ENCODE results near the gene SLC12A3. TPM values are rescaled to one million over a fixed set of nuclear protein-coding genes. Genes with fewer than 3 reads are reported as not detected.
"Not testable (repeated sequence)": the region's sequence is repeated elsewhere in the genome, so short reads cannot be mapped to it uniquely, and the experiment has no call there.

Gene SLC12A3
- total RNA-seq, 2 experiments from 2014 or later, result not detected

DNA sequence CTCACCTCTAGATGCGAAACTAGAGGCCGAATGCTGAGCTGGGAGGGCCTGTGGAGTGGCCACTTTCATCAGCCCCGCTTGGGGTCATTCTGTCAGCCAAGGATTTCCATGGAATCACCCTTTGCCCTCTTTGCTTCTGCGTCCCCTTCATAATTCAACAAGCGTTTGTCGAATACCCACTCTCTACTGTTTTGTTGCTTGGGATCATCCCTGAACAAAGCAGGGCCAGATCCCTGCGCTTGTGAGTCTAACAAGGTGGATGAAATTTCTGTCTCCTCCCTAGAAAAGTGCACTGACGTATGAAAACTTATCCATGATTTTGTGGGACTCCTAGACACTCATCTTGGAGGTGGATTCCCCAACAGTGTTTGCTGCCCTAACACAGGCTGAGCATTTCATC, 3.3 kb upstream of the SLC12A3 start:
- no peak for DNase-seq
- no peak overlapping the region for H3K27ac Mint-ChIP-seq
- H3K27me3 Mint-ChIP-seq, result no peaks in the 10 kb centered on the region
- no peaks in the 10 kb centered on the region for H3K36me3 Mint-ChIP-seq
- POLR2A ChIA-PET, result no interaction called here
- peaks cover 40% of the 10 kb centered on the region for H3K4me1 Mint-ChIP-seq (ENCODE audit: low read depth)
- H3K9me3 Mint-ChIP-seq, result no peaks in the 10 kb centered on the region
- no peak overlapping the region for H3K4me3 Mint-ChIP-seq
- intact Hi-C loops (cut with micrococcal nuclease), result loop anchor here (5.0 kb wide), 1 partner anchor 56 kb away; no protein-coding TSS in a partner anchor
- CTCF ChIA-PET, result interaction anchor here (1.5 to 2.0 kb wide), 2 partner anchors 8 to 90 kb away, joined by 4 to 5 read pairs; no protein-coding TSS in a partner anchor

DNA sequence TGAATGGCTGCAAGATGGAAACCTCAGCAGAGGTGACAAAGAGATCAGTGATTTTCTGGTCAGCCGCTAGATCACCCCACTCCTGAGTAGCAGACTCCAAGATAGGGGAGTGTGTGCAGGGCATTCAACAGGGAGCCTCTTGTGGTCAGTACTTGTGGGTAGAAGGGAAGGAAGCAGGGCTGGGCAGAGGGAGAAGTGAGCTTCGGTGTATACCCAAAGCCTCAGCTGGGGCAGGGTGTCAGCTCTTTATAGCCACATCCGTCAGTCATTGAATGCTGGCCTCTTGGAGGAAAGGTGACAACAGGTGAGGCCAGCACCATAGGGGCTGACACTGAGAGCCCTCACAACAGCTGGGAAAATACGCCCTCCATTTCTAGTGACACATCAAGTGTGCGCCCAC, 2.2 kb upstream of the SLC12A3 start:
- Mint-ChIP-seq H3K9me3 (no peaks in the 10 kb centered on the region), H3K4me1 (ENCODE audit: low read depth) (peaks cover 40% of the 10 kb centered on the region), H3K36me3 (no peaks in the 10 kb centered on the region), H3K27me3 (no peaks in the 10 kb centered on the region), H3K4me3 (no peak overlapping the region), H3K27ac (no peak overlapping the region)
- intact Hi-C loops (cut with micrococcal nuclease), result loop anchor here (5.0 kb wide), 1 partner anchor 55 kb away; no protein-coding TSS in a partner anchor
- ChIA-PET POLR2A (interaction anchor here (0.8 kb wide), 2 partner anchors 14 to 85 kb away, joined by 3 to 4 read pairs; no protein-coding TSS in a partner anchor), CTCF (interaction anchor here (1.0 to 1.7 kb wide), 3 partner anchors 83 to 102 kb away, joined by 3 to 6 read pairs (median 6); no protein-coding TSS in a partner anchor)
- DNase-seq, result no peak

DNA sequence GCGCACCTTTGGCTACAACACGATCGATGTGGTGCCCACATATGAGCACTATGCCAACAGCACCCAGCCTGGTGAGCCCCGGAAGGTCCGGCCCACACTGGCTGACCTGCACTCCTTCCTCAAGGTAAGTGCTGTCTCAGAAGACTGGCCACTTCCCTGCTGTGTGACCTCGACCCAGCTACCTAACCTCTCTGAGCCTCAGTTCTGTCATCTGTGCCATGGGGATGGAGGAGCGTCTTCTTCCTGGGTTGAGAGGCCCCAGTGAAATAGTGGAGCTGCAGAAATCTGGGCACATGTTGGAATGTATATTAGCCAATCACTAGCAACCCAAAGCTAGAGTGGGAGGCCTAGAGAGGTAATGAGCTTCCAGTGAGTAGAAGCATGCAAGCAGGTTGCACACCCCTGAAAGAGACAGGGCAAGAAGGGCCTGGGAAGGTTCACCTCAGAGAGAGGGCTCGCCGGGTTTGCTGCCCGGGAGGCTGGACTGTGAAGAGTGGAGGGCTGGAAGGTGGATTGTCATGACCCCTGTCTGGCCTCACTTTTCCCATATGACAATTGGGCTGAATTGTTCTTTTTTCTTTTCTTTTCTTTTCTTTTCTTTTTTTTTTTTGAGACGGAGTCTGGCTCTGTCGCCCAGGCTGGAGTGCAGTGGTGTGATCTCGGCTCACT, 521 bp downstream of the SLC12A3 start:
- no peak for DNase-seq
- Mint-ChIP-seq H3K9me3 (no peaks in the 10 kb centered on the region), H3K27me3 (no peaks in the 10 kb centered on the region), H3K4me1 (ENCODE audit: low read depth) (peaks cover 24% of the 10 kb centered on the region), H3K36me3 (no peaks in the 10 kb centered on the region), H3K27ac (no peak overlapping the region), H3K4me3 (no peak overlapping the region)
- intact Hi-C loops (cut with micrococcal nuclease), result loop anchor here (5.0 kb wide), 1 partner anchor 288 kb away; no protein-coding TSS in a partner anchor
- POLR2A ChIA-PET, result no interaction called here
- CTCF ChIA-PET, result interaction anchor here (1.0 to 5.6 kb wide), 5 partner anchors 10 to 98 kb away, joined by 3 to 81 read pairs (median 4); no protein-coding TSS in a partner anchor

DNA sequence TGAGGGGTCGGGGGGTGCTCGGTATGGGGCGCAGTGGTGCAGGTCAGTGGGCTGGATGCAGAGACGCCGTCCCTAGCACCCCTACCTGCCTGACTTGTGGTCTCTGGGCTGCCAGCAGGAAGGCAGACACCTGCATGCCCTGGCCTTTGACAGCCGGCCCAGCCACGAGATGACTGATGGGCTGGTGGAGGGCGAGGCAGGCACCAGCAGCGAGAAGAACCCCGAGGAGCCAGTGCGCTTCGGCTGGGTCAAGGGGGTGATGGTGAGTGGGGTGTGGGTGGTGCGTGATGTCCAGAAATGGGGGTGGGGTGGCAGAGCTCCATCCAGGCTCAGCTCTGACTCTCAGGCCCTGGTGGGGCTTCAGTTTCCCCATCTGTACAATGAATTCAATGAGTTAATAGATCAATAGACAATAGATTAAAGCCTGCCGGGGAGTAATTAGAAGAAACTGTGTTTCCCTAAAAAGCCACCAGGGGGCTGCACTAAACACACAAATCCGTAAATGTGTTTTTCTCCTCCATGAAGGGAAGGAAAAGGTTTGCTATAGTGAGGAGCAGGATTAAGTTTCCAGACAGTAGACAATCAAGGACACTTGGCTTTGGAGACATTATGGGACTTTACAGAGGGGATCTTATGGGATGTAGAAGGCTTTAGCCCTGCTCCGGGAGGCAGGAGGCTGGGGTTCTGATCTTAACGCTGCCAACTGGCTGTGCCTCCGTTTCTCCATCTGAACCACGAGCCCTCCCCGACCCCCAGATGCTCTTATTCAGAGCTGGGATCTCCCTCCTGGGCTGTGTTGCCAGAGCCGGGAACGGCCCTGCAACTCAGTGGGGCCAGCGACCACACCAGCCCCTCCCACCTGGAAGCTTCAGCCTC, 2.2 kb downstream of the SLC12A3 start:
- Mint-ChIP-seq H3K4me1 (ENCODE audit: low read depth) (peaks cover 10% of the 10 kb centered on the region), H3K36me3 (no peaks in the 10 kb centered on the region), H3K9me3 (no peaks in the 10 kb centered on the region), H3K27ac (no peak overlapping the region), H3K4me3 (no peak overlapping the region), H3K27me3 (no peaks in the 10 kb centered on the region)
- CTCF ChIA-PET, result interaction anchor here (0.7 to 5.6 kb wide), 23 partner anchors 8 to 140 kb away, joined by 3 to 81 read pairs (median 4); no protein-coding TSS in a partner anchor
- intact Hi-C loops (cut with micrococcal nuclease), result loop anchor here (1.0 to 5.0 kb wide), 2 partner anchors 84 to 290 kb away; no protein-coding TSS in a partner anchor
- POLR2A ChIA-PET, result interaction anchor here (1.0 kb wide), 1 partner anchor 64 kb away, joined by 4 read pairs; no protein-coding TSS in a partner anchor
- peak; percentile 48 for DNase-seq

DNA sequence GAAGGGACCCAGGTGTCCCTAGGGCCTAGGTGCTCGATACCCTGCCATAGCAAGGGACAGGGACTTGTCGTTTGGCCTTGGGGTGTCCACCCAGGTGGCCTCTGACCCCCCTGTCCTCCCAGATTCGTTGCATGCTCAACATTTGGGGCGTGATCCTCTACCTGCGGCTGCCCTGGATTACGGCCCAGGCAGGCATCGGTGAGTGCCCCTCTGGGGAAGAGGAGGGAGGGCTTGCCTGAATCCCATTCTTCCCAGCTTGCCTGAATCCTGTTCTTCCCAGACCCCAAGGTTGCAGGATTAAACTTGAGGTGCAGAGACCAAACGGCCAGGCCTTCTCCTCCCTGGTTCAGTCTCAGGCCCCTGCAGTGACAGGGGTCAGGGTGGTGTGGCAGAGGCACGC, 3.2 kb downstream of the SLC12A3 start:
- ChIA-PET POLR2A (interaction anchor here (1.0 kb wide), 1 partner anchor 63 kb away, joined by 4 read pairs; no protein-coding TSS in a partner anchor), CTCF (interaction anchor here (0.7 to 5.6 kb wide), 16 partner anchors 10 to 291 kb away, joined by 3 to 81 read pairs (median 5); no protein-coding TSS in a partner anchor)
- no peak overlapping the region for H3K4me3 Mint-ChIP-seq
- DNase-seq, result no peak
- no peaks in the 10 kb centered on the region for H3K27me3 Mint-ChIP-seq
- no peak overlapping the region for H3K27ac Mint-ChIP-seq
- intact Hi-C loops (cut with micrococcal nuclease), result loop anchor here (5.0 kb wide), 1 partner anchor 291 kb away; no protein-coding TSS in a partner anchor
- H3K4me1 Mint-ChIP-seq (ENCODE audit: low read depth), result peaks cover 2% of the 10 kb centered on the region
- no peaks in the 10 kb centered on the region for H3K9me3 Mint-ChIP-seq
- no peaks in the 10 kb centered on the region for H3K36me3 Mint-ChIP-seq

DNA sequence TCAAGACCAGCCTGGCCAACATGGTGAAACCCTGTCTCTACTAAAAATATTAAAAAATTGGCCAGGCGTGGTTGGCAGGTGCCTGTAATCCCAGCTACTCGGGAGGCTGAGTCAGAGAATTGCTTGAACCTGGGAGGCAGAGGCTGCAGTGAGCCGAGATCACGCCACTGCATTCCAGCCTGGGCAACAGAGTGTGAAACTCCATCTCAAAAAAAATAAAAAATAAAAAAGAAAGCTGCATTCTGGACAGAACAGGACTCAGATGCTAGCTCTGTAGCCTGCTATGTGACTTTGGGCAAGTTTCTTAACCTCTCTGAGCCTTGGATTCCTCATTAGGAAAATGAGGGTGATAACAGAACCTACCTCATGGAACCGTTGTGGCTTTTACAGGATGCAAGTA, 3.8 kb downstream of the SLC12A3 start:
- ChIA-PET CTCF (interaction anchor here (0.8 to 5.6 kb wide), 18 partner anchors 8 to 292 kb away, joined by 3 to 81 read pairs (median 4); no protein-coding TSS in a partner anchor), POLR2A (interaction anchor here (1.2 kb wide), 1 partner anchor 63 kb away, joined by 3 read pairs; no protein-coding TSS in a partner anchor)
- not testable (repeated sequence) for H3K36me3 Mint-ChIP-seq; H3K4me3 Mint-ChIP-seq; H3K9me3 Mint-ChIP-seq; H3K27ac Mint-ChIP-seq; H3K27me3 Mint-ChIP-seq; H3K4me1 Mint-ChIP-seq (ENCODE audit: low read depth); DNase-seq
- intact Hi-C loops (cut with micrococcal nuclease), result loop anchor here (5.0 kb wide), 1 partner anchor 291 kb away; no protein-coding TSS in a partner anchor

DNA sequence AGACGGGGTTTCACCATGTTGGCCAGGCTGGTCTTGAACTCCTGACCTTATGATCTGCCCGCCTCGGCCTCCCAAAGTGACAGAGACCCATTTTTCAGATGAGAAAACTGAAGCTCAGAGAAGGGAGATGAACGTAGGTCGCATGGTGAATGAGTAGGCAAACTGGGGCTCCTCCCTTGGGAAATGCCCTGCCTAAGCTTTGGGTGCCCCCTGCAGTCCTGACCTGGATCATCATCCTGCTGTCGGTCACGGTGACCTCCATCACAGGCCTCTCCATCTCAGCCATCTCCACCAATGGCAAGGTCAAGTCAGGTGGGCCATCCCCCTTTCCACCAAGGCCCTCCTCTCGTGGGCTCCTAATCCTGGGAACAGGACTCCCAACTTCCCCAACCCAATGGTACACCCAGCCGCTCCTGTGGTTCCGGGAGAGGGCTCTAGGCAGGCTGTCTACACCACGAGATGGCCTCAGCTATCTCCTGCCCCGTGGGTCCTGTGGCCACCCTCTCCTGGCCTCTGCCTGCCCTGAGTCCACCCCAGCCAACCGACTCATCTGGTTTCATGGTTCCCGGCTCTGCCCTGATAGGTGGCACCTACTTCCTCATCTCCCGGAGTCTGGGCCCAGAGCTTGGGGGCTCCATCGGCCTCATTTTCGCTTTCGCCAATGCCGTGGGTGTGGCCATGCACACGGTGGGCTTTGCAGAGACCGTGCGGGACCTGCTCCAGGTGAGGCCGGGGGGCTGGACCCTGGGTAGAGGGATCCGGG, 4.7 kb downstream of the SLC12A3 start:
- Mint-ChIP-seq H3K4me1 (ENCODE audit: low read depth) (no peaks in the 10 kb centered on the region), H3K36me3 (no peaks in the 10 kb centered on the region), H3K27ac (no peak overlapping the region), H3K9me3 (no peaks in the 10 kb centered on the region), H3K27me3 (no peaks in the 10 kb centered on the region), H3K4me3 (no peak overlapping the region)
- CTCF ChIA-PET, result interaction anchor here (0.7 to 5.6 kb wide), 16 partner anchors 9 to 293 kb away, joined by 3 to 81 read pairs (median 3); no protein-coding TSS in a partner anchor
- intact Hi-C loops (cut with micrococcal nuclease), result loop anchor here (5.0 kb wide), 1 partner anchor 292 kb away; no protein-coding TSS in a partner anchor
- POLR2A ChIA-PET, result interaction anchor here (0.6 to 1.2 kb wide), 3 partner anchors 62 to 123 kb away, joined by 3 read pairs; no protein-coding TSS in a partner anchor
- peak; percentile 68 for DNase-seq

DNA sequence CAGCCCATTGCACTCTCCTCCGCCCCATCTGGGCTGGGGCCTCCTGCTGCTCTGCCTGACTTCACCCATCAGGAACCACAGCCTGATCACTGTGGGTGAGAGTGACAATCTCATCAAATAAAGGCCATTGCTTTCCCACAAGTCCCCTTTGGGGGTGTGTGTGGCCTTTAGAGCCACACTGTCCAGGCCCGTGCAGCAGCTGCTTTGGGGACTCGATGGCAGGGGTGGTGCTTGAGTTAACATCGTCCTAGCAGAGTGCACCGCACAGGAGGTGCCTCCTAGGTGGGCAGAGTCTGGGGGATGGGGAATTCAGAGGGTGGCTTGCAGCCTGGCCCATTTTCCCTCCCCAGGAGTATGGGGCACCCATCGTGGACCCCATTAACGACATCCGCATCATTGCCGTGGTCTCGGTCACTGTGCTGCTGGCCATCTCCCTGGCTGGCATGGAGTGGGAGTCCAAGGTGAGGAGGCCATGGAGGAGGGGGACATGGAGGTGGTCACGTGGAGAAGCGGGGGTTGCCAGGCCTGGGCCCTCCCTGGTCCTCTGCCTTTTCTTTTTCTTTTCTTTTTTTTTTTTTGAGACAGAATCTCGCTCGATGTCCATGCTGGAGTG, 5.4 kb downstream of the SLC12A3 start:
- ChIA-PET CTCF (interaction anchor here (1.4 to 5.6 kb wide), 4 partner anchors 10 to 293 kb away, joined by 3 to 81 read pairs (median 6); no protein-coding TSS in a partner anchor), POLR2A (no interaction called here)
- Mint-ChIP-seq H3K36me3 (no peaks in the 10 kb centered on the region), H3K4me3 (no peak overlapping the region), H3K9me3 (no peaks in the 10 kb centered on the region), H3K4me1 (ENCODE audit: low read depth) (no peaks in the 10 kb centered on the region), H3K27ac (no peak overlapping the region), H3K27me3 (no peaks in the 10 kb centered on the region)
- no peak for DNase-seq
- intact Hi-C loops (cut with micrococcal nuclease), result no loop called here

DNA sequence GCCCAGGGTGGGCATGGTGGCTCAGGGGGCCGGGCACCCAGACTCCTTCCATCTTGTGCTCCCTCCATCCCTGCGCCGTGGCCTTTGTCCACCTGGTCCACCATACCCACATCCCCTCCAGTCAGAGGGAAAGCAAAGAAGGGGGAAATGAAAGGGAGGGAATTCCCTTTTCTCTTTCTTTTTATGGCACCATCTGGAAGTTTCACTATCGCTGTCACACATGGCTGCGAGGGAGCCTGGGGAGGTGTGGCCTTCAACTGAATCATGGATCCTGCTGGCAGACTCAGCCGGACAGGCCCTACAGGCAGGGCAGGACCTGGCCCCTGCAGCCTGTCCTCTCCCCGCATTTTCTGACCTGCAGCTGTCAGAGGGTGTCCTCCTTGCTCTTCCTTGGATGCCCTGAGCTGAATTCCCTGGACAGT, 6.2 kb downstream of the SLC12A3 start:
- H3K27ac Mint-ChIP-seq, result no peak overlapping the region
- ChIA-PET POLR2A (interaction anchor here (1.0 kb wide), 1 partner anchor 12 kb away, joined by 4 read pairs; no protein-coding TSS in a partner anchor), CTCF (interaction anchor here (1.1 kb wide), 1 partner anchor 81 kb away, joined by 3 read pairs; no protein-coding TSS in a partner anchor)
- DNase-seq, result peak; percentile 40
- no peak overlapping the region for H3K4me3 Mint-ChIP-seq
- H3K9me3 Mint-ChIP-seq, result no peaks in the 10 kb centered on the region
- H3K36me3 Mint-ChIP-seq, result no peaks in the 10 kb centered on the region
- no peaks in the 10 kb centered on the region for H3K4me1 Mint-ChIP-seq (ENCODE audit: low read depth)
- intact Hi-C loops (cut with micrococcal nuclease), result no loop called here
- H3K27me3 Mint-ChIP-seq, result no peaks in the 10 kb centered on the region

DNA sequence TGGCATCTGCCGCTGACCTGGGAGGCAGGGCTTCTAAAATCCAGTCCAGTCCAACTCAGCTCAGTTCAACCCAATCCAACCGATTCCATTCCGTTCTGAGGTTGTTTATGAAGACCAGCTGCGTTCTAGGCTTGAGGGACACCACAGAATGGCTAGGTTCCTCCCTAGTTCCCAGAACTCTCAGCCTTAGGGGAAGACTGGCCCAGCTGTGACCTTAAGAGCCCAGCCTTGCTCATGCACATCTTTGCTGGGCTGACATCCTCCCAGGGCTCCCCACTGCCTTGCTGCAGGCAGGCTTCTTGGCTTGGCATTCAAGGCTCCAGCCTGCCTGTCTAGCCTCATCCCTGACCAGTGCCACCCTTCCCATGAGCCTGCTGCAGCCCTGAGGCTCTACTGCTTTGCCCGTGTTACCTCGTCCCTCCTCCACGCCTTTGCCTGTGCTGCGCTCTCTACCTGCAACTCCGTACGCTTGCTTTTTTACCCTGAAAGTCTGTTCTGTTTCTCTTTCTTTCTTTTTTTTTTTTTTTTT, 7.9 kb downstream of the SLC12A3 start:
- no peak overlapping the region for H3K27ac Mint-ChIP-seq
- ChIA-PET CTCF (interaction anchor here (0.6 kb wide), 1 partner anchor 158 kb away, joined by 3 read pairs; no protein-coding TSS in a partner anchor), POLR2A (no interaction called here)
- H3K4me1 Mint-ChIP-seq (ENCODE audit: low read depth), result no peaks in the 10 kb centered on the region
- no peaks in the 10 kb centered on the region for H3K36me3 Mint-ChIP-seq
- no peak overlapping the region for H3K4me3 Mint-ChIP-seq
- no peaks in the 10 kb centered on the region for H3K9me3 Mint-ChIP-seq
- intact Hi-C loops (cut with micrococcal nuclease), result no loop called here
- no peak for DNase-seq
- H3K27me3 Mint-ChIP-seq, result no peaks in the 10 kb centered on the region
